ENCODE measurements around the gene SCAI. TPM values are rescaled to one million over a fixed set of nuclear protein-coding genes. Genes with fewer than 3 reads are reported as not detected.
A peak's percentile ranks its signal among the peaks of the same experiment; 100 is the strongest.

The SCAI gene
- total RNA-seq, 6 experiments from 2014 or later, result 1.8 to 5.5 (median 2.6) TPM

DNA sequence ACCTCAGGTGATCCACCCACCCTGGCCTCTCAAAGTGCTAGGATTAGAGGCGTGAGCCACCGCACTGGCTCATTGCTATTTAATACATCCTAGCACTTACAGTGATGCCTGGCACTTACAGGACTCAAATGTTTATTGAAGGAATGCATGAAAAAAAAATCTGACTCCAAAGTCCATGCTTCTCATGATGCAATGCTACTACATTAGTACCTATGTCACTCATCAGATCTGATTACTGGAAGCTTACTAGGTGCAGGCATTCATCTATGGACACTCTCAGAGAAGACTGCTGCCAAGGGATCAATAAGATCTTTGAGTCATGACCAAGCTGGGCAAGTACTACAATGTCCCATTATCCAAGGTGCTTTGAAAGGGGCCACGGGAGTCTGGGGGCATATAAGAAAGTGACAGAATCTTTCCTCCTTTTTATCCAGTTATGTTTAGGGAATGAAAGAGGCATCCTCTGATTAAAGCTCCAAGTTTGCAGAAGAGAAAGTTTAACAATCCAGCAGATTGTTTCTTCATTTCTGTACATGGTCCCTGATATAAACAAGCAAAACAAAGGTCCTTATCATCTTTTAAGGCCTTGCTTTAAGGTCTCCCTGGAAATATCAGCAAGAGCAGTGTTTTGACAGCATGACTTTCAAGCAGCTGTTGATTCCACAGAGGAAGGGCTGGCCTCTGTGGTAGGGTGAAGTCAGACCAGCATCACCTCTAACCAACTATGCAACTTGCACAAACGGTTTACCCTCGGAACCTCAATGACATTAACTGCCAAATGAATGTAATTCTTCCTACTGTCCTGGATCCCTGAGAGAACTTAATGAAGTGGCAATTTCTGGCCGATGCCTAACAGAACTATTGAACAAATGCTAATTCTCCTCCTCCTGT lies 245.5 kb downstream of the SCAI start:
- ATAC-seq, result peak; percentile 69 to 94 (median 77)

DNA sequence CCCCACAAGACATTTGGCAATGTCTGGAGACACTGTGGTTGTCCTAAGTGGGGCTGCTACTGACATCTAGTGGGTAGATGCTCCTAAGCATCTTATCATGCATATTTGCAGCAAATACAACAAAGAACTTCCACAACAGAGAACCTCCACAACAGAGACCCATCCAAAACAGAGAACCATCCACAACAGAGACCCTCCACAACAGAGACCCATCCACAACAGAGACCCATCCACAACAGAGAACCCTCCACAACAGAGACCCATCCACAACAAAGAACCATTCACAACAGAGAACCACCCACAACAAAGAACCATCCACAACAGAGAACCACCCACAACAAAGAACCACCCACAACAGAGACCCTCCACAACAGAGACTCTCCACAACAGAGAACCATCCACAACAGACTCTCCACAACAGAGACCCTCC lies 248.6 kb downstream of the SCAI start:
- intact Hi-C loops (cut with DNase I), result no loop called here
- Histone ChIP-seq H3K36me3 (peaks cover 0 to 62% (median 8%) of the 10 kb centered on the region in 4 donors), H3K4me1 (peaks cover 0 to 7% (median 0%) of the 10 kb centered on the region in 4 donors), H3K4me3 (no peak overlapping the region), H3K9me3 (no peaks in the 10 kb centered on the region), H3K27ac (no peak overlapping the region), H3K27me3 (no peaks in the 10 kb centered on the region)
- DNase-seq (no peak), ATAC-seq (peak; percentile 37 to 55 (median 44))
- peak; percentile 26 to 48 (median 38) for TF ChIP-seq CTCF (IDR thresholded peaks at IDR 0.05)
- TF ChIP-seq POLR2A (IDR thresholded peaks at IDR 0.05), result no peak

More for the DNA sequence above, 245.5 kb downstream of the SCAI start:
- peaks cover 0 to 39% (median 8%) of the 10 kb centered on the region in 4 donors for H3K36me3 ChIP-seq
- peaks cover 0 to 7% (median 0%) of the 10 kb centered on the region in 4 donors for H3K4me1 ChIP-seq
- WGBS (ENCODE audit: insufficient coverage, low coverage, low lambda C conversion rate, missing lambda C conversion rate), result 69% methylated on average over 6 of the region's 6 CpGs
- H3K4me3 ChIP-seq, result no peak overlapping the region
- no peaks in the 10 kb centered on the region for H3K27me3 ChIP-seq
- intact Hi-C loops (cut with DNase I), result no loop called here
- no peak overlapping the region for H3K27ac ChIP-seq
- H3K9me3 ChIP-seq, result no peaks in the 10 kb centered on the region
- TF ChIP-seq CTCF (IDR thresholded peaks at IDR 0.05), result no peak
- no peak for TF ChIP-seq POLR2A (IDR thresholded peaks at IDR 0.05)
- no peak for DNase-seq

DNA sequence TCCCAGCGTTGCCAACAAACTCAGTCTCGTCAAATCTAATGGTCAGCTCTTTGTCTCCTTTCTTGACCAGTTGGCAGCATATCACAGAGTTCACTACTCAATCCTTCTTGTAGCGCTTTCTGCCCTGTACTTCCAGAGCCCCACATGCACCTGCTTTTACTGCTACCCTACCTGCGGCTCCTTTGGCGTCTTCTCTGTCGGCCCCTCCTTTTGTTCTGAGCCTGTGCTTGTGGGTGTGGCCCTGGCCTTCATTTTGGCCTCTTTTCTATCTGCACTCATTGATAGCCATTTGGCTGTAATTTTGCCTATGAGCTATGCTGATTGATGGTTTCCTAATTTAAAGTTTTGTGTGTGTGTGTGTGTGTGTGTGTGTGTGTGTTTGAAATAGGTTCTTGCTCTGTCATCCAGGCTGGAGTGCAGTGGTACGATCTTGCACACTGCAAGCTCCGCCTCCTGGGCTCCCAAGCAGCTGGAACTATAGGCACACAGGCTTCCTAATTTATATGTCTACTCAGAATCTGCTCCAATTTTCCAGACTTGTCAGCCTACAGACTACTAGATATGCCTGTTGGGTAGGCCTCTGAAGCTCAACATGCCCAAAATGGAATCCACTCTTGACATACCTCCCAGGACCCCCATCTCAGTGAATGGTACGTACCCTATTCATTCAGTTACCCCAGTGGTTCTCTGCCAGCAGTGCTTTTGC lies 249.1 kb downstream of the SCAI start:
- no peak for TF ChIP-seq POLR2A (IDR thresholded peaks at IDR 0.05)
- peaks cover 0 to 61% (median 8%) of the 10 kb centered on the region in 4 donors for H3K36me3 ChIP-seq
- no peak overlapping the region for H3K4me3 ChIP-seq
- peaks cover 0 to 7% (median 0%) of the 10 kb centered on the region in 4 donors for H3K4me1 ChIP-seq
- no peaks in the 10 kb centered on the region for H3K27me3 ChIP-seq
- WGBS (ENCODE audit: insufficient coverage, low coverage, low lambda C conversion rate, missing lambda C conversion rate), result 80% methylated on average over 7 of the region's 9 CpGs
- no peak for ATAC-seq
- intact Hi-C loops (cut with DNase I), result no loop called here
- DNase-seq, result no peak
- no peaks in the 10 kb centered on the region for H3K9me3 ChIP-seq
- H3K27ac ChIP-seq, result no peak overlapping the region

Other genes with a start within 250 kb of the SCAI start
- gene GOLGA1, start 202.4 kb downstream of the SCAI start, total RNA-seq, result 10 to 100 TPM; 10.2 to 16.2 (median 12.5) TPM
- gene PPP6C, start 46.3 kb upstream of the SCAI start, total RNA-seq, result 10 to 100 TPM; 11.8 to 18.6 (median 15.3) TPM
- gene RABEPK, start 57.0 kb upstream of the SCAI start, total RNA-seq, result 10 to 100 TPM in 5 of 6 experiments, 1 to 10 TPM in 1; 9.4 to 27.4 (median 21.5) TPM
- 100 to 1,000 TPM; 240 to 359 (median 259) TPM for gene HSPA5, start 97.8 kb upstream of the SCAI start, total RNA-seq
- gene GAPVD1, start 118.3 kb upstream of the SCAI start, total RNA-seq, result 10 to 100 TPM; 15.7 to 24.1 (median 21.1) TPM

All from right lobe of liver (tissue), 6 donors.